ENCODE data around the gene CDC42. TPM values are rescaled to one million over a fixed set of nuclear protein-coding genes. Genes with fewer than 3 reads are reported as not detected.

Gene CDC42
- total and polyA plus RNA-seq, 2 of the 4 experiments (the other 2 are of a cell fraction) = 162 to 609 TPM

- TF ChIP-seq, protein P1, sequence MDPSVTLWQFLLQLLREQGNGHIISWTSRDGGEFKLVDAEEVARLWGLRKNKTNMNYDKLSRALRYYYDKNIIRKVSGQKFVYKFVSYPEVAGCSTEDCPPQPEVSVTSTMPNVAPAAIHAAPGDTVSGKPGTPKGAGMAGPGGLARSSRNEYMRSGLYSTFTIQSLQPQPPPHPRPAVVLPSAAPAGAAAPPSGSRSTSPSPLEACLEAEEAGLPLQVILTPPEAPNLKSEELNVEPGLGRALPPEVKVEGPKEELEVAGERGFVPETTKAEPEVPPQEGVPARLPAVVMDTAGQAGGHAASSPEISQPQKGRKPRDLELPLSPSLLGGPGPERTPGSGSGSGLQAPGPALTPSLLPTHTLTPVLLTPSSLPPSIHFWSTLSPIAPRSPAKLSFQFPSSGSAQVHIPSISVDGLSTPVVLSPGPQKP (IDR thresholded peaks at IDR 0.05; ENCODE audit: borderline replicate concordance, low read depth, low read length) = peak; percentile 74; the same call in 1 of the 2 replicates
Observed at GRCh38 chr1:22025368-22026155, 26.9 kb upstream of the CDC42 start (continued).

GRCh38 chr1:22026924-22027289 is 25.6 kb upstream of the CDC42 start:
- no TSS peak for BruUV-seq (replicated peaks)
- DNase-seq (no peak), ATAC-seq (ENCODE audit: low read depth) (no peak)
- ChIA-PET POLR2A (ENCODE audit: unreplicated experiment) (no interaction called here), CTCF (interaction anchor here (0.7 kb wide), 1 partner anchor 10 kb away, joined by 4 read pairs; no protein-coding TSS in a partner anchor)
- Histone ChIP-seq H3K9me1 (ENCODE audit: insufficient read depth, low read length) (peaks cover 8% of the 10 kb centered on the region), H3K9ac (ENCODE audit: low read depth, low read length) (no peak overlapping the region), H3K4me1 (ENCODE audit: control insufficient read depth, insufficient read depth, low read length) (peaks cover 6% of the 10 kb centered on the region), H2BK120ac (ENCODE audit: low read depth, low read length) (no peak overlapping the region), H2AFZ (replicated peaks; ENCODE audit: low read length, poor library complexity) (no peak overlapping the region), H3K9me3 (ENCODE audit: control insufficient read depth, insufficient read depth, low read length) (no peaks in the 10 kb centered on the region), H3K14ac (replicated peaks; ENCODE audit: low read depth, low read length) (no peak overlapping the region), H3K4me3 (ENCODE audit: insufficient read depth, low read depth, low read length) (no peak overlapping the region), H2AK5ac (ENCODE audit: low read depth, low read length) (no peak overlapping the region), H2BK5ac (ENCODE audit: low read depth, low read length, poor library complexity, severe bottlenecking) (no peak overlapping the region), H4K20me1 (ENCODE audit: insufficient read depth, low read length) (peaks cover 6% of the 10 kb centered on the region; the same call in 1 of the 2 replicates), H3K27me3 (ENCODE audit: control insufficient read depth, insufficient read depth, low read length) (no peaks in the 10 kb centered on the region), H3K23ac (ENCODE audit: low read depth, low read length) (no peak overlapping the region), H3K56ac (ENCODE audit: extremely low read depth, insufficient read depth, low read length) (no peak overlapping the region), H2BK20ac (ENCODE audit: low read depth, low read length) (no peak overlapping the region), H3K4me2 (ENCODE audit: low read depth, low read length) (no peak overlapping the region), H3K4ac (ENCODE audit: low read depth, low read length) (no peak overlapping the region), H4K91ac (ENCODE audit: insufficient read depth, low read depth, low read length) (no peak overlapping the region), H4K5ac (ENCODE audit: low read depth, low read length) (no peak overlapping the region), H3K36me3 (ENCODE audit: control insufficient read depth, insufficient read depth, low read length) (0 out of 2 replicates have a peak, but pooled peaks cover 1% of the 10 kb centered on the region), H2BK15ac (ENCODE audit: low read depth, low read length) (no peak overlapping the region), H4K8ac (ENCODE audit: low read depth in 2 of 2, low read length in 2 of 2) (no peak overlapping the region), H2AK9ac (replicated peaks; ENCODE audit: low read depth, low read length, poor library complexity) (no peak overlapping the region), H3K27ac (ENCODE audit: insufficient read depth, low read length) (no peak overlapping the region), H3K18ac (ENCODE audit: low read depth, low read length) (no peak overlapping the region), H3K79me1 (ENCODE audit: low read depth in 1 of 2, low read length in 2 of 2) (peaks cover 0 to 25% of the 10 kb centered on the region in 2 experiments; a peak in 3 of 4 replicates)
- WGBS, 2 experiments (ENCODE audit: extremely low coverage in 2 of 2, insufficient read length in 1 of 2) = 100% methylated on average over 2 of the region's 3 CpGs; no CpG with 5 or more reads in 1 of the 2 experiments
- intact Hi-C loops (cut with micrococcal nuclease) (loop anchor here (10.0 kb wide), 1 partner anchor 388 kb away; no protein-coding TSS in a partner anchor), in situ Hi-C loops (cut with MboI; ENCODE audit: low sequenced_read_pairs) (no loop called here), dilution Hi-C loops (cut with HindIII; ENCODE audit: low sequenced_read_pairs, unreplicated experiment) (no loop called here)
- TF ChIP-seq, protein P1 (IDR thresholded peaks at IDR 0.05; ENCODE audit: borderline replicate concordance, low read depth, low read length) = no peak
- no peak for TF ChIP-seq POLR2A (IDR thresholded peaks at IDR 0.05; ENCODE audit: low read depth, low read length)
- TF ChIP-seq MXI1 (IDR thresholded peaks at IDR 0.05; ENCODE audit: borderline replicate concordance, low read depth, low read length) = no peak
- no peak for TF ChIP-seq CEBPB (IDR thresholded peaks at IDR 0.05; ENCODE audit: low read depth, low read length)
- no peak for TF ChIP-seq FOS (IDR thresholded peaks at IDR 0.05; ENCODE audit: low read depth, low read length)
- no peak for TF ChIP-seq RCOR1 (IDR thresholded peaks at IDR 0.05; ENCODE audit: insufficient replicate concordance, low read length)
- no peak for TF ChIP-seq NFE2L2 (IDR thresholded peaks at IDR 0.05; ENCODE audit: low read depth, low read length)
- TF ChIP-seq RAD21 (IDR thresholded peaks at IDR 0.05; ENCODE audit: low read length) = no peak

Measured in IMR-90 (cell line).